Astrocyte of the hippocampus (primary cell): ENCODE measurements around the gene CDH1.

ENCODE experiments used
- DNase-seq: peaks from one replicate; pipeline ENCODE4 v3.0.0; 2011; ENCODE audit warnings: low read depth, low spot score

The CDH1 gene

DNA sequence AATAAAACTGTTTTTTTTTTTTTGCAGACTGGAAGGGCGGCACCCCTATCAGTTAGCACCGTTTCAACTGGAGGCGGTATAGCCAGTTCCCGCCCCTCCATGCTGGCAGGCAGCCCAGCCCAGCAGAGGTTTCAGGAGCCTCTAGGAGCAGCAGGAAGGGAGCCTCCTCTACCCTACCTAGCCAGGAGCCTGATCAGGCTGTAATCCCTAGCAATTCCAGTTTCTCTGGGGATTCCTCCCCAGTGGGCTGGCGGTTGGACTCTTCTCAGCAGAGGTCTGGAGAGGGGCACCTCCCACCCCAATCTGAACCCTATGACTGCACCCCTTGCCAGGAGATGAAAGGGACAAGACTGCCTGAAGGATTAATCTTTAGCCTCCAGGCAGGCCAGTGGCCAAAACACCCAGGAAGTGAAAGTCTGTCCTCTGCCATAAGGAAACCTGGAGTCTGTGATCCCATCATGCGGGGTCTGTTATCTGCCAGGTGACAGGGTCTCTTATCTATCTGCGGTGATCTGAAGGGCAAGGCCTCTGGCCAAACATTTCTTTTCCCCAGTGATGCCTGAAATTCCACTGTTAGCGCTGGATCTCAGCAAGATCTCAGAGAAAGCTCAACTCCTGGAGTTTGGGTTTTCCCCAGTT lies 4.9 kb upstream of the CDH1 start:
- peak; percentile 44 for DNase-seq

DNA sequence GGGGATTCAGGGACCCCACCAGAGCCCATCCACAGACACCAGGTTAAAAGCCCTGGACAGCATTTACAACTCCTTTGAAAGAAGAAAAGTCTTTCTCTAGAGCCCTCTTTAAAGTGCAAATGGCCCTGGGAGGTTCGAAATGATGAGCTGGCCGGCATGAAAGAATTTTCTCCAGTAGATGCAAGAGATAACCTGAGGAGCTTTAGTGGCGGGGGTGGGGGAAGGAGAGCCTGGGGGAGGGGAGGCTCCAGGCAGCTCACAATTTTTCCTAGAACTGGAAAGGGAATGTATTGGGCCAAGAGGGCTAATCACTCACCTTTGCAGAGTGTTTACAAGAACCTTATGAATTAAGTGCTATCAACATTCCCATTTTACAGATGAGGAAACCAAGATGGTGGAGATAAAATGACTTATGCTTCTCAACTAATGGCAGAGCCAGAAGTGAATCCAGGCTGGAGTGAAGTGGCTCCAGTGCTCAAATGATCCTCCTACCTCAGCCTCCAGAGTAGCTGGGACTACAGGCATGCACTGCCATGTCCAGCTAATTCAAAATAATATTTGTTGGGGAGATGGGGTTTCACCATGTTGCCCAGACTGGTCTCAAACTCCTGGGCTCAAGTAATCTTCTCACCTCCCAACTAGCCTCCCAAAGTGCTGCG lies 4.2 kb upstream of the CDH1 start:
- DNase-seq: no peak

DNA sequence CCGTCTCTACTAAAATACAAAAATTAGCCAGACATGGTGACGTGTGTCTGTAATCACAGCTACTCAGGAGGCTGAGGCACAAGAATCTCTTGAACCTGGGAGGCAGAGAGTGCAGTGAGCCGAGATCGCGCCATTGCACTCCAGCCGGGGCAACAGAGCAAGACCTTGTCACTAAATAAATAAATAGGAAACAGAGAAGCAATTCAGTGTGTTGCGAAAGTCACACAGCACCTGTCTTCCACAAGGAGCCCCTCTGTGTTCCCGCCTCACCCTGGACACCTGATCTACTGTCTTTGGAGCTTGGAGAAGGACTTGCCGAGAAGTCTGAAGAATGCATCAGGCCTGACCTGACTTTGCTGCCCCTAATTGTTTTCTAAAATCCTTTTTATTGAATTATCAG lies 3.5 kb upstream of the CDH1 start:
- no peak for DNase-seq

DNA sequence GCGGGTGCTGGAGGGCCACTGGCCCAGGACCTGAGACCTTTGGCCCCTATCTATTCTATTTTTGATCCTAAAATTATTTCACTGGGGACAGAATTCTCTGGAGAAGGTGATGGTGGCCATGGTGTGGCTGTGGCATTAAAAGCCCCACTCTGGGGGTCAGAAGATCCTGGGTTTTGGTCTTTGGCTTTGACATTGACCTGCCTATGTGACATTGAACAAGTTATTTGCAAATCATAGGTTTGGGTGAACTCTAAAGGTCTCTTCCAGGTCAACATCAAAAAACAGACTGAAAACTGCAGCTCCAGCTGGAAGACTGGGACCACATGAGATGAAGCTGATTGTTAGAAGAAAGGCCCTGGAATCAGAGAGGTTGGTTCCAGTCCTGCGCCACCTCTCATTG lies 2.3 kb upstream of the CDH1 start:
- DNase-seq: no peak

DNA sequence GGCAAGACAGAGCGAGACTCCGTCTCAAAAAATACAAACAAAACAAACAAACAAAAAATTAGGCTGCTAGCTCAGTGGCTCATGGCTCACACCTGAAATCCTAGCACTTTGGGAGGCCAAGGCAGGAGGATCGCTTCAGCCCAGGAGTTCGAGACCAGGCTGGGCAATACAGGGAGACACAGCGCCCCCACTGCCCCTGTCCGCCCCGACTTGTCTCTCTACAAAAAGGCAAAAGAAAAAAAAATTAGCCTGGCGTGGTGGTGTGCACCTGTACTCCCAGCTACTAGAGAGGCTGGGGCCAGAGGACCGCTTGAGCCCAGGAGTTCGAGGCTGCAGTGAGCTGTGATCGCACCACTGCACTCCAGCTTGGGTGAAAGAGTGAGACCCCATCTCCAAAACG lies 531 bp upstream of the CDH1 start:
- DNase-seq: no peak

DNA sequence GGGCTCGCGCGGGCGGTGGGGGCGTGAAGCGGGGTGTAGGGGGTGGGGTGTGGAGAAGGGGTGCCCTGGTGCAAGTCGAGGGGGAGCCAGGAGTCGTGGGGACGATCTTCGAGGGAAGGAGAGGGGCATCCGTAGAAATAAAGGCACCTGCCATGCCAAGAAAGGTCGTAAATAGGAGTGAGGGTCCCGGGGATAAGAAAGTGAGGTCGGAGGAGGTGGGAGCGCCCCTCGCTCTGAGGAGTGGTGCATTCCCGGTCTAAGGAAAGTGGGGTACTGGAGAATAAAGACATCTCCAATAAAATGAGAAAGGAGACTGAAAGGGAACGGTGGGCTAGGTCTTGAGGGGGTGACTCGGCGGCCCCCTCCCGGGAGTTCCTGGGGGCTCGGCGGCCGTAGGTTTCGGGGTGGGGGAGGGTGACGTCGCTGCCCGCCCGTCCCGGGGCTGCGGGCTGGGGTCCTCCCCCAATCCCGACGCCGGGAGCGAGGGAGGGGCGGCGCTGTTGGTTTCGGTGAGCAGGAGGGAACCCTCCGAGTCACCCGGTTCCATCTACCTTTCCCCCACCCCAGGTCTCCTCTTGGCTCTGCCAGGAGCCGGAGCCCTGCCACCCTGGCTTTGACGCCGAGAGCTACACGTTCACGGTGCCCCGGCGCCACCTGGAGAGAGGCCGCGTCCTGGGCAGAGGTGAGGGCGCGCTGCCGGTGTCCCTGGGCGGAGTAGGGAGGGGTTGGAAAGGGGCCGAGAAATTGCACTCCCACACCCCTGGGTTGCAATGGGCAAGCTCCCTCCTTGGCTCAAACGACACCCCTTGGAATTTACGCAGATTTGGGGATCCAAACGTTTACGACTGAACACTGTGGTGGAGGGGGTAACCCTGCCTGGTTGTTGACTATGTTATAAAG lies 888 bp downstream of the CDH1 start:
- DNase-seq: no peak

DNA sequence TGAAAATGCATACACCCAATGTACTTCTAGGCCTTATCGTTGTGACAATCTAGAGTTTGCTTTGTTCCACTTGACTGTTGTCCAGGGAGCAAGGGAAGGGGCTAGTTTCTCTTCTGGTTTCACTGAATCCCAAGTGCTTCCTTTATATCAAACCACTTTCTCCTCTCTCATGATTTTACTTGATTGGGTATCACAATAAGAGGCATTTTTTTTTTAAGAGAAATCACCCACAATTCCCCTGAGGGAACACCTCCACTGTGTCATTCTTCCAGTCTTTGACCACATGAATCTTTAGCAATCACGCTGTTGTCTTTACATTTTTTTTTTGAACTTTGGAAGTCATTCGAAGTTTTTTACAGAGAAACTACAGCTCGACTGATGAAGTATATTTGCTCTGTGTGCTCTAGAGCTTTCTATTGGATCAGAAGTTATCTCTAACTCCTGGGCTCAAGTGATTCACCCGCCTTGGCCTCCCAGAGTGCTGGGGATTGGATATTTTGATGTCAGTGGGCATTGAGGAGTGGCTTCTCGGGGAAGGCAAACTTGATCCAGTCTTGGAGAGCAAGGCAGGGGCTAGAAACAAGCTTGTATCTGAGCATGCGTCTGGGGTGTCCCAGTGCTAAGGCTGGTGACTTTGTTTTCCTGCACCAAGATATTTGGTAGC lies 3.0 kb downstream of the CDH1 start:
- no peak for DNase-seq

DNA sequence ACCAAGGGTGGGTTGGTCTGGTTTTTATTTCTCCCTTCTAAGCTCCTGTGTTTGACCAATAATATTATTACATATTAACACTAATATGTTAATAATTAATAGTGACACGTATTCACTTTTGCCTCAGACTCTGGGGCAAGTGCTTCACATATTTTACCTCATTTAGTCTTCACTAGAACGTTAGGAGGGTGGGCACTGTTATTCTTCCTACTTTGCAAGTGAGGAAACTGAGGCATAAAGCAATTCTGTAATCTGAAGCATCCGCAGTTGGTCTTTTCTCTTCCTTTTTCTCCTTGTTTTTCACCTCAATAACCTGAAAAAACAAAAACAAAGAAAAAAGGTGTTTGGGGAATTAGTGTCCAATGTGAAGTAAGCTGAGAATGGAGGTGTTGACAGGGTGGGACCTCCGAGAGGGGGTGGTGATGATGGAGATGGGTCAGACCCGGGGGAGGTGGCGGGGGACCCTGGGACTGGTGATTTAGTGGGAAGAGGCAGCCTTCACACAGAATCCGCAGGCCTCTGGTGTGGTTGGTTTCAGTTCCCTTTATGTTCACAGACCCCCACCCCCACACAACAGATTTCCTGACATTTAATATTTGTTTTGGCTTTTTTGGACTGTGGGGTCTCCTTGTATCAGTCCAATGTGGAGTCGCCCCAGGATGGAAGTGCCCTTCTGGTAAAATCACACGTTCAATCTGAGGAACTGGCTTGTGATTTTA lies 3.7 kb downstream of the CDH1 start:
- DNase-seq: no peak

DNA sequence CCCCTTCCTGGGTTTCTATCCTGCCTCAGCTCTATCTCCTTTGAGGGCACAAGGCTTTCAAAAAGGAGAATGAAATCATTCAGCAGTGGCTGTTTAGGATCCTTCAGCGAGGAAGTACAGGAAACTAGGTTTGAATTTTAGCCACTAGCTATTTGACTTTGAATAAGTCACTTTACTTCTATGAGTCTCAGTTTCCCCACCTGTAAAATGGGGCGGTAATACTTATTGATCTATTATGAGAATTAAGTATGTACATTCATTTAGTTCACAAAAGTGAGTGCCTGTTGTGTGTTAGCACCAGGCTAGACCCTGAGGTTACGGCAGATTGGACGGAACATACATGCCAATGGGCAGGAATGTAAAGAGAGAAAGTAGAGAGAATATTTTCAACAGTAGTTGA lies 6.6 kb downstream of the CDH1 start:
- DNase-seq: no peak

DNA sequence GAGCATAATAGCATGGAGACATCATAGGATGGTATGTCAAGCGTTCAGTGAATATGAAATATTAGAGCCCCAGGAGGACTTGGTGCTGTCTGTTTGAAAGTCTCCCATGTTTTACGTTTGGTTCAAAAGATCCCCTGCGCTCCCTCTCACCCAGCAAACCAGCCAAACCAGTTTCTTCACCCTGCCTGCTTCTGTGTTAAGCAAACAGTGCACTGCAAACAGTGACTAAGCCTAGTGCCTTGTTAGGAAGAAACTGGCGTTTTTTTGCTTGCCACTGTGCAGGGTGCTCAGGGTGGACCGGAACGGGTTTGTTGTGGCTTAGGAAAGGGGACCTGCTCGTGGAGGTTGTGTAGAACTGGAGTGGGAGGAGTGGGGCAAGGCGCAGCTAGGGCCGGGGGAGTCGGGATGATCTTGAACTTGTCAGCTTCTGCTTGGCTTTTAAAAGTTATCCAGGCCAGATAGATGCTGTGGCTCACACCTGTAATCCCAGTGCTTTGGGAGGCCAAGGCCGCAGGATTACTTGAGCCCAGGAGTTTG lies 7.7 kb downstream of the CDH1 start:
- peak; percentile 54 for DNase-seq

DNA sequence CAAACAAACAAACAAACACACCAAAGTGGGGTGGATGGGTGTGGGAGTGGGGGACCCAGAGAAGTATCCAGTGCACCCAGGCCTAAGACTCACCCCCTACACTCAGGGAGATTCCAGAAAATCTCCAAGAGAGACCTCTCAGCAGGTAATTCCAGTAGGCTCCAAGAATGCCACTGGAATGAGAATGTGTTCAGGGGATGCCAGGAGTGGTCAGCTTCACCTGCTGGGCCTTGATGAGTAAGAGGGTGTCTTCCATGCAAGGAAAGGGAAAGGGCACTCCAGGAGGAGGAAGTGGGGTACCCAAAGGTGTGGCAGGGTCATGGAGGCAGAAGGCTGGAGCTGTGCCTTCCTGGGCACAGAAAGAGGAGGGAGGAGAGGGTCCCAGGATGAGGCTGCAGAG lies 9.9 kb downstream of the CDH1 start:
- DNase-seq: no peak

DNA sequence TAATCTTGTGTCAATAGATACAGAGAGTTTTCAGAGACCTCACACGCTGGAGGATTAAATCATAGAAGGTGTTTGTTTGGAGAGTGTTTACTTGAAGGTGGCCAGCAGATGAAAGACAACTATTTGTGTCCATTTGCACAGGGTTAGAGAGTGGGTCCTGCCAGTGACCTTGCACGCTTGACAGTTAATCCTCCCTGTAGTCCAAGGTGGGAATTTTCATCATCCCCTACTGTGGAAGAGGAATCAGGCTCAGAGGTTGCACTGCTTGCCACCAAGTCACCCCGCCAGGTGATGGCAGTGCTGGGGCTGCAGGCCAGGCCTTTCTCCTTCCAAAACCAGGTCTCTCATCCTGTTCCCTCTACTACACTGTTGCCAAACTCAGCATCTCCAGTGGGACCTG lies 12.3 kb downstream of the CDH1 start:
- no peak for DNase-seq

DNA sequence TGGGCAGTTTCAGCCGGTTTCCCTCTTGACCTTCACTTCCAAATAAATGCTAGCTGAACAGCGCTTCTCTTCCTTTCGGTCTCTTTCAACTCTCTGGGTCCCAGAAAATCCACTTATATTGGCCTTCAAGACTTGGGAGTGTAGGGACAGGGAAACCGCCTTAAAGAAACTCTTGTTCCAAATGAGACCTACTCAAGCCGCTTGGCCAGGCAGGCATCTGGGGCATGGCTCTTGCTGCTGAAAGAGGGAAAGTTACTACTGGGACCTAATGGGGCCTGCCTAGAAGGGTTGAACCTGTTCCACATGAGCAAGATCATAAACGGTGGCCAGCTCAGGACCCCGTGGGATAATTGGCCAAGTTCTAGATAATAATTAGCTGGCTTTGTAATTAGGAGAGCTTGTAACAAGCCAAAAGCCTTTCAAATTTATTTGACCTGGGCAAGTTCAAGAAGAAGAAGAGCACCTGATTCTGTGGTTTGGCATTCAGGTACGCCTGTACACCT lies 13.2 kb downstream of the CDH1 start:
- no peak for DNase-seq

DNA sequence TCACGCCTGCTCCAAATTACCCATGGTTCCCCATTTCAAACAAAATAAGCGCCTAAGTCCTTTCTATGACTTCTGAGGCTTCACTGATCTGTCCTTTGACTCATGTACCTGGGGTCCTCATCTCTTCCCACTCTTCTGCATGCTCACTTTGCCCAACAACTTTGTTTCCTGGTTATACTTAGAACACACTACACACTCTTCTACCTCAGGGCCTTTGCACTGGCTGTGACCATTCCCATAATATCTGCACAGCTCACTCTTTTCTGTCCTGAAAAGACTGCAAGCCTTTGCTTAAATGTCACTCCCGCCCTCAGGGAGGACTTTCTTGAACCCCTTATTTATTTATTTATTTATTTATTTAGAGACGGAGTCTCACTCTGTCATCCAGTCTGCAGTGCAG lies 14.1 kb downstream of the CDH1 start:
- DNase-seq: no peak

DNA sequence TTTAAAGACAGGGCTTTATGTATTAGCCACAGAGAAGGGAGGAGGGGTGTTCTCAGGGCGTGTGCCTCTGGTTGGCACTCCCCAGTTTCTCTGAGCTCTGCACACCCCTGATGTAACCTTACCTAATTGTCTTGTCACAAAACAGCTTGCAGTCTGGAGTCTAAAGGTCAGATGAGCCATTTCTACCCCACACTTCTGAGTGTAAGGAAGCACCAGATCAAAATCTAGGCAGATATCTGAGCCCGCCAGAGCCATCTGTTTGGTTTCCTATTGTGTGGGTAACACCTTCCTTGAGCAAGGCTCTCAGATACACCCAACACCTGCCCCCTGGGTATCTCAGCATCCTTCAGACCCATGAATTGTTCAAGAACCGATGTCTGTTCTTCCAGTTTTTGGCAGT lies 15.5 kb downstream of the CDH1 start:
- no peak for DNase-seq

DNA sequence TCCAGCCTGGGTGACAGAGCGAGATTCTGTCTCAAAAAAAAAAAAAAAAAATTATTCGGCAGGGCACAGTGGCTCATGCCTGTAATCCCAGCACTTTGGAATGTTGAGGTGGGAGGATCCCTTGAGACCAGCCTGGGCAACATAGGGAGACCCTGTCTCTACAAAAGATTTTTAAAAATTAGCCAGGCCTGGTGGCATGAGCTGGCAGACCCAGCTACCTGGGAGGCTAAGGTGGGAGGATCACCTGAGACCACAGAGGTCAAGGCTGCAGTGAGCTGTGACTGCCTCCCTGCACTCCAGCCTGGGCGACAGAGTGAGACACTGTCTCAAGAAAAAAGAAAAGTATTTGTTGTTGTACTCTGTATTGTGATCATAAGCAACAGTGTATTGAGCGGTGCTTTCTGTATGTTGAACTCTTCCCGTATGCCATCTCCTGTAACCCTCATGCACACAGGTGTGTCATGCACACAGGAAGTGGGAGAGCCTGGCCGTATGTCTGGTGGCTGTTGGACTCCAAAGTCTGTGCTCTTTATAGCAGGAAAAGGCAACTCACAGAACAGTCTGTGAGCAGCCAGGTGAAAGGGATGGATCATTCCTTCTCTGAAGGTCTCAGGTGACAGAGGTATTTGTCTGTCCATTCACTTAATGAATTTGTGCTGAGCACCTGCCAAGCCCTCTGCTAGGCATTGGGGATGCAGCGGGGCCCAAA lies 17.1 kb downstream of the CDH1 start:
- DNase-seq: no peak

DNA sequence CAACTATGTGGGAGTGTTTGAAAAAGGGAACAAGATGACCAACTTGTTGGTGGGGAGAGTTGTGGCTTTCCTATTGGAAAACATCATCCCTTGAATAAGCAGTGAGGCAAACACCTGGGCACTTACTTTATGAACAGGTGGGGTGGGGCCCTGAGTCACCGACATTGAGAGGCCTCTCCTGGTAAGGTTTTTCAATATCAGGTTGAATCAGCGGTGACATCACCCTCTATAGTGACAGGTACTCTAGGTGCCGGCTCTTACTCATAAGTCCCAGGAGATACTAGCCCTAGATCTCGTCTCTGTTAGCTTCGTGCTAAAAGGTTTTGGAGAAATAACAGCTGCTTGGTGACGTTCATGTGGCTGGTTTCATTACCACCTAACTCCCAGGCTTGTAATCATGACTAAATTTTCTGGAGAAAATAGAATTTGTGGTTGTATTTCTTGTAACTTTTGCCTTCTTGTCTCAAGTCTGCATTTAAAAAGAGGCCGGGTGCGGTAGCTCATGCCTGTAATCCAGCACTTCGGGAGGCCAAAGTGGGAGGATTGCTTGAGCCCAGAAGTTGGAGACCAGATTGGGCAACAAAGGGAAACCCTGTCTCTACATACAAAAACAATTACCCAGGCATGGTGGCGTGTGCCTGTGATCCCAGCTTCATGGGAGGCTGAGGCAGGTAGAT lies 19.3 kb downstream of the CDH1 start:
- no peak for DNase-seq

DNA sequence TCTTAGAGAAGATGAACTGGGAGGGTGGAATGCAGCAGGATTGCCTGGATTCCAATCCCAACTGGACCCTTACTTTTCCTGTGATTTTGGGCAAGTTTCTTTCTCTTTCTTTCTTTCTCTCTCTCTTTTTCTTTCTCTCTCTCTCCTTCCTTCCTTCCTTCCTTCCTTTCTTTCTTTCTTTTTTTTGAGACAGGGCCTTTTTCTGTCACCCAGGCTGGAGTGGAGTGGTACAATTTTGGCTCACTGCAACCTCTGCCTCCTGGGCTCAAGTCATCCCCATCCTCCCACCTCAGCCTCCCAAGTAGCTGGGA lies 20.5 kb downstream of the CDH1 start:
- no peak for DNase-seq

DNA sequence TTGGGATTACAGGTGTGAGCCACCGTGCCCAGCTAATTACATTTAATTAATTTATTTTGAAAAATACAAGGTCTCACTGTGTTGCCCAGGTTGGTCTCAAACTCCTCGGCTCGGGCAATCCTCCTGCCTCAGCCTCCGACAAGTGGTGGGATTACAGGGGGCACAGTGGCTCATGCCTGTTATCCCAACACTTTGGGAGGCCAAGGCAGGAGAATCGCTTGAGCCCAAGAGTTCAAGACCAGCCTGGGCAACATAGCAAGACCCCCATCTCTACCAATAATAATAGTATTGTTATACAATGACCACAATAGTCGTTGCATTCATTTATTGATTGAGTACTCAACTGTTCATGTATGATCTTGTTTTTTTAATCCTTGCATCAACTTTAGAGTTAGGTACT lies 22.0 kb downstream of the CDH1 start:
- no peak for DNase-seq

DNA sequence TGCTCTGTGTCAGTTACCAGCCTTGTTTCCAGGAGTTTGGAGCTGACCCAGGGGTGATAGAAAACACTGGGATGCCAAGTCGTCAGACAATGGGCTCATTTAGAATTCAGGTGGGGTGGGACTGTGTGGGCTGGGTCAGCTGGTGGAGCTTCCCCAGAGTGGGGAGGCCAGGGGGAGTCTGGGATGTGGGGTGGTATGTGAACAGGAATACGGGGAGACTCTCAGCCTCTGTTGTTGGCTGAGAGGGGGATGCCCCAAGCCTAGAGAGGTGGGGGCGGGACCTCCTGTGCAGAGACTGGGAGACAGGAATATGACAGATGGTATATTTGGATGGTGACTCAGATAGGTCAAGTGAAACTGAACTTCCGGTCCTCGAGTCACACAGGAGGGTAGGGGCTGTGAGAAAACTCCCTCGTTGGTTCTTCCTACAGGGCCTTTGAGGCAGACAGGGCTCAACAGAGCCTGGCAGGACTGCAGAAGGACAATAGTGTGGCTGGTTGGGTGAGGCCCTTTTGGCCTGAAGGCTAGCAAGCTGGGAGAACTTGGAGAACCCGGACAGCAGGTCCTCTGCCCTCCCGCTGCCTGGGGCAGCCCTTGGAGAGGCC lies 23.7 kb downstream of the CDH1 start:
- DNase-seq: peak; percentile 30
